ENCODE results near the gene PSME1. TPM values are rescaled to one million over a fixed set of nuclear protein-coding genes. Genes with fewer than 3 reads are reported as not detected.

PSME1 gene
- total RNA-seq, 4 donors from 2014 or later: 100 to 256 (median 116) TPM

- WGBS, 2 donors: 75 to 84% methylated on average over 4 of the region's 4 CpGs
- TF ChIP-seq CTCF (IDR thresholded peaks at IDR 0.05) (no peak), POLR2A (IDR thresholded peaks at IDR 0.05) (no peak)
- no peak for DNase-seq
- intact Hi-C loops (cut with DNase I): no loop called here
- Histone ChIP-seq H3K4me3 (no peak overlapping the region), H3K9me3 (no peaks in the 10 kb centered on the region), H3K27ac (no peak overlapping the region), H3K4me1 (peaks cover 0 to 14% (median 0%) of the 10 kb centered on the region in 3 donors), H3K27me3 (no peaks in the 10 kb centered on the region), H3K36me3 (peaks cover 0 to 24% (median 6%) of the 10 kb centered on the region in 3 donors)
Measured at GRCh38 chr14:24106672-24107271, 29.2 kb upstream of the PSME1 start.

DNA sequence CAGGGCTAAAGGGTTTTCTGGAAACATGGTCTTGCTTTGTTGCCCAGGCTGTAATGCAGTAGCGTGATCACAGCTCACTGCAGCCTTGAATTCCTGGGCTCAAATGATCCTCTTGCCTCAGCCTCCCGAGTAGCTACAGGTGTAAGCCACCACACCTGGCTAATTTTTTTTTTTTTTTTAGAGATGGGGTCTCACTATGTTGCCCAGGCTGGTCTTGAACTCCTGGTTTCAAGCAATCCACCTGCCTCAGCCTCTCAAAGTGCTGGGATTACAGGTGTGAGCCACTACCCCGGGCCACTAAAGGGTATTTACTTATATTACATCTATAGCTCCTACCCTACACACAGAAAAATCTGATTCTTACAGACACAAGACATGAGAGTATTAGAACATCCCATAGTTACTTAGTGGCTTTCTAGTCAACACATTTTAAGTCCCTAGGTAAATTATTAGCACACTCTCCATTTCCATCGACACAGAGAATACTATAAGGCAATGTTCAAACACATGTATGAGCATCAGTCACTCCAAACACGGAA, 27.6 kb upstream of the PSME1 start:
- intact Hi-C loops (cut with DNase I): no loop called here
- no peak for TF ChIP-seq CTCF (IDR thresholded peaks at IDR 0.05)
- TF ChIP-seq POLR2A (IDR thresholded peaks at IDR 0.05): no peak
- no peak overlapping the region for H3K4me3 ChIP-seq
- peak overlapping the region in 2 of 4 donors; percentile 37 to 54 for H3K27ac ChIP-seq
- WGBS, 2 donors: 39 to 42% methylated on average over 5 of the region's 5 CpGs
- H3K36me3 ChIP-seq: peaks cover 0 to 14% (median 0%) of the 10 kb centered on the region in 3 donors
- DNase-seq: no peak
- H3K4me1 ChIP-seq: peaks cover 2 to 17% (median 2%) of the 10 kb centered on the region in 3 donors
- H3K27me3 ChIP-seq: no peaks in the 10 kb centered on the region
- no peaks in the 10 kb centered on the region for H3K9me3 ChIP-seq

- 67 to 71% methylated on average over 9 of the region's 9 CpGs for WGBS, 2 donors
- Histone ChIP-seq H3K36me3 (peaks cover 0 to under 1% (median 0%) of the 10 kb centered on the region in 3 donors), H3K9me3 (no peaks in the 10 kb centered on the region), H3K27me3 (no peaks in the 10 kb centered on the region), H3K27ac (no peak overlapping the region), H3K4me1 (peaks cover 2 to 21% (median 5%) of the 10 kb centered on the region in 3 donors), H3K4me3 (no peak overlapping the region)
- no peak for TF ChIP-seq CTCF (IDR thresholded peaks at IDR 0.05)
- TF ChIP-seq POLR2A (IDR thresholded peaks at IDR 0.05): no peak
- intact Hi-C loops (cut with DNase I): no loop called here
- DNase-seq: no peak
Measured at GRCh38 chr14:24110060-24110459, 25.9 kb upstream of the PSME1 start.

GRCh38 chr14:24110523-24110922, 25.5 kb upstream of the PSME1 start:
- Histone ChIP-seq H3K4me1 (peaks cover 3 to 23% (median 7%) of the 10 kb centered on the region in 3 donors), H3K4me3 (no peak overlapping the region), H3K36me3 (no peaks in the 10 kb centered on the region), H3K27ac (no peak overlapping the region), H3K9me3 (no peaks in the 10 kb centered on the region), H3K27me3 (no peaks in the 10 kb centered on the region)
- intact Hi-C loops (cut with DNase I): no loop called here
- WGBS, 2 donors: 68 to 79% methylated on average over 1 of the region's 1 CpG
- TF ChIP-seq POLR2A (IDR thresholded peaks at IDR 0.05): no peak
- TF ChIP-seq CTCF (IDR thresholded peaks at IDR 0.05): no peak
- DNase-seq: no peak

DNA sequence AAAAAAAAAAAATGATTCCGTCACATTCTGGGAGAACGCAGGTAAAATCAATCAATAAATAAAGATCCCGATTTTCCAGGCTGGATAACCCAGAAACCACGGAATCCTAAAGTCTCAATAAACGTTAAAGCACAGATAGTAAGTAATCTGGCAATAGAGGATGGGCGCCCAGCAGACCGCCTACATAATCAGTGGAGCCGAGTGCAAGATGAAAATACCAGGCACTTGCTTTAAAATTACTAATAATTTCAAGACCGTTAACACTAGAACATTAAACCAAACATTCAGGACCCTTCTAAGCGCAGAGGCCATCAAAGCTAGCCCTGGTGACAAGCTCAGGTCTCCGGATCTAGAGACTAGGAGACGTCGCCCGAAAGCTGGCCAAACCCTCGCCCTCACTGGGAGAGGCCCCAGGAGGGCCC, 22.6 kb upstream of the PSME1 start:
- Histone ChIP-seq H3K27ac (peak overlapping the region; percentile 96 to 99 (median 99)), H3K4me1 (peaks cover 12 to 38% (median 17%) of the 10 kb centered on the region in 3 donors), H3K36me3 (peaks cover under 1 to 19% (median 2%) of the 10 kb centered on the region in 3 donors), H3K27me3 (no peaks in the 10 kb centered on the region), H3K9me3 (no peaks in the 10 kb centered on the region), H3K4me3 (peak overlapping the region; percentile 46 to 84 (median 68))
- DNase-seq: no peak
- no peak for TF ChIP-seq CTCF (IDR thresholded peaks at IDR 0.05)
- no peak for TF ChIP-seq POLR2A (IDR thresholded peaks at IDR 0.05)
- WGBS, 2 donors: 15% methylated on average over 10 to 13 of the region's 15 CpGs
- intact Hi-C loops (cut with DNase I): no loop called here
